Upper lobe of left lung (tissue), 4 donors: ENCODE data around the gene C1QL4.
"Not testable (repeated sequence)": the region's sequence is repeated elsewhere in the genome, so short reads cannot be mapped to it uniquely, and the experiment has no call there.

Experiments
- POLR2A ChIP-seq, 4 donors: fragments of 450-650 bp; IDR thresholded peaks; one replicate each; pipeline ENCODE4 v1.5.1; 2016 to 2017; ENCODE audit warnings: antibody characterized with exemption in 4 of 4, mild to moderate bottlenecking in 2 of 4
- POLR2AphosphoS5 ChIP-seq, 2 donors: sonication (generic); formaldehyde crosslinking; IDR thresholded peaks; one replicate each; pipeline ENCODE4 v1.5.1; 2017; ENCODE audit warnings: antibody characterized with exemption in 2 of 2

DNA sequence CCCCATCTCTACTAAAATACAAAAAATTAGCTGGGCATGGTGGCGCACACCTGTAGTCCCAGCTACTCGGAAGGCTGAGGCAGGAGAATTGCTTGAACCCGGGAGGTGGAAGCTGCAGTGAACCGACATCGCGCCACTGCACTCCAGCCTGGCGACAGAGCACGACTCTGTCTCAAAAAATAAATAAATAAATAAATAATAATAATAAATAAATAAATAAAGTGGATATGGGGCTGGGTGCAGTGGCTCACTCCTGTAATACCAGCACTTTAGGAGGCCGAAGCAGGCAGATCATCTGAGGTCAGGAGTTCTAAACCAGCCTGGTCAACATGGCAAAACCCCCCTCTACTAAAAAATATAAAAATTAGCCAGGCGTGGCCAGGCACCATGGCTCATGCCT is 19.9 kb downstream of the C1QL4 start:
- TF ChIP-seq POLR2A, POLR2AphosphoS5 (IDR thresholded peaks at IDR 0.05): not testable (repeated sequence)
